ENCODE results near the gene PDZRN3. TPM values are rescaled to one million over a fixed set of nuclear protein-coding genes. Genes with fewer than 3 reads are reported as not detected.

PDZRN3 gene
- total RNA-seq, 1 experiment from 2014 or later, result 0.24 TPM

- no peaks in the 10 kb centered on the region for H3K36me3 ChIP-seq (ENCODE audit: insufficient read depth, low read length, poor library complexity, severe bottlenecking)
- H3K27me3 ChIP-seq (replicated peaks; ENCODE audit: insufficient read depth, low read depth, low read length, poor library complexity), result no peaks in the 10 kb centered on the region
- TF ChIP-seq CTCF (conservative IDR thresholded peaks at IDR 0.05; ENCODE audit: low read depth, low read length), result no peak
- no peak for TF ChIP-seq EZH2 (IDR thresholded peaks at IDR 0.05; ENCODE audit: borderline replicate concordance, low read depth, low read length, poor library complexity, severe bottlenecking)
- no peaks in the 10 kb centered on the region for H3K4me1 ChIP-seq (ENCODE audit: insufficient read depth, low read length, poor library complexity, severe bottlenecking)
- intact Hi-C loops (cut with micrococcal nuclease; ENCODE audit: unreplicated experiment), result no loop called here
- POLR2A ChIA-PET (ENCODE audit: low non-redundant PET), result no interaction called here
- H3K9me3 ChIP-seq (ENCODE audit: low read depth, low read length, poor library complexity, severe bottlenecking), result no peaks in the 10 kb centered on the region
- DNase-seq (ENCODE audit: low spot score), result no peak
- H3K27ac ChIP-seq (ENCODE audit: low read depth, low read length, poor library complexity, severe bottlenecking), result no peak overlapping the region
- H3K4me3 ChIP-seq (ENCODE audit: low read depth, low read length, poor library complexity, severe bottlenecking), result no peak overlapping the region
- CTCF ChIA-PET, result no interaction called here
- BruUV-seq (replicated peaks), result no TSS peak
Observed at GRCh38 chr3:73523661-73524060, 101.1 kb downstream of the PDZRN3 start.

GRCh38 chr3:73521734-73522336, 102.9 kb downstream of the PDZRN3 start:
- Histone ChIP-seq H3K9me3 (ENCODE audit: low read depth, low read length, poor library complexity, severe bottlenecking) (no peaks in the 10 kb centered on the region), H3K4me1 (ENCODE audit: insufficient read depth, low read length, poor library complexity, severe bottlenecking) (no peaks in the 10 kb centered on the region), H3K27me3 (replicated peaks; ENCODE audit: insufficient read depth, low read depth, low read length, poor library complexity) (no peaks in the 10 kb centered on the region), H3K36me3 (ENCODE audit: insufficient read depth, low read length, poor library complexity, severe bottlenecking) (no peaks in the 10 kb centered on the region), H3K27ac (ENCODE audit: low read depth, low read length, poor library complexity, severe bottlenecking) (no peak overlapping the region), H3K4me3 (ENCODE audit: low read depth, low read length, poor library complexity, severe bottlenecking) (no peak overlapping the region)
- DNase-seq (ENCODE audit: low spot score), result no peak
- POLR2A ChIA-PET (ENCODE audit: low non-redundant PET), result no interaction called here
- CTCF ChIA-PET, result no interaction called here
- intact Hi-C loops (cut with micrococcal nuclease; ENCODE audit: unreplicated experiment), result no loop called here
- TF ChIP-seq CTCF (conservative IDR thresholded peaks at IDR 0.05; ENCODE audit: low read depth, low read length) (no peak), EZH2 (IDR thresholded peaks at IDR 0.05; ENCODE audit: borderline replicate concordance, low read depth, low read length, poor library complexity, severe bottlenecking) (no peak)
- BruUV-seq (replicated peaks), result no TSS peak

GRCh38 chr3:73520931-73521461, 103.7 kb downstream of the PDZRN3 start:
- no peak for DNase-seq (ENCODE audit: low spot score)
- no peaks in the 10 kb centered on the region for H3K9me3 ChIP-seq (ENCODE audit: low read depth, low read length, poor library complexity, severe bottlenecking)
- H3K27ac ChIP-seq (ENCODE audit: low read depth, low read length, poor library complexity, severe bottlenecking), result no peak overlapping the region
- no peak overlapping the region for H3K4me3 ChIP-seq (ENCODE audit: low read depth, low read length, poor library complexity, severe bottlenecking)
- intact Hi-C loops (cut with micrococcal nuclease; ENCODE audit: unreplicated experiment), result no loop called here
- ChIA-PET POLR2A (ENCODE audit: low non-redundant PET) (no interaction called here), CTCF (no interaction called here)
- H3K27me3 ChIP-seq (replicated peaks; ENCODE audit: insufficient read depth, low read depth, low read length, poor library complexity), result no peaks in the 10 kb centered on the region
- no peak for TF ChIP-seq CTCF (conservative IDR thresholded peaks at IDR 0.05; ENCODE audit: low read depth, low read length)
- no peak for TF ChIP-seq EZH2 (IDR thresholded peaks at IDR 0.05; ENCODE audit: borderline replicate concordance, low read depth, low read length, poor library complexity, severe bottlenecking)
- no TSS peak for BruUV-seq (replicated peaks)
- H3K36me3 ChIP-seq (ENCODE audit: insufficient read depth, low read length, poor library complexity, severe bottlenecking), result no peaks in the 10 kb centered on the region
- no peaks in the 10 kb centered on the region for H3K4me1 ChIP-seq (ENCODE audit: insufficient read depth, low read length, poor library complexity, severe bottlenecking)

Measured in A673 (cell line).